ENCODE measurements around the gene RAD51B.
A peak's percentile ranks its signal among the peaks of the same experiment; 100 is the strongest.

The RAD51B gene

DNA sequence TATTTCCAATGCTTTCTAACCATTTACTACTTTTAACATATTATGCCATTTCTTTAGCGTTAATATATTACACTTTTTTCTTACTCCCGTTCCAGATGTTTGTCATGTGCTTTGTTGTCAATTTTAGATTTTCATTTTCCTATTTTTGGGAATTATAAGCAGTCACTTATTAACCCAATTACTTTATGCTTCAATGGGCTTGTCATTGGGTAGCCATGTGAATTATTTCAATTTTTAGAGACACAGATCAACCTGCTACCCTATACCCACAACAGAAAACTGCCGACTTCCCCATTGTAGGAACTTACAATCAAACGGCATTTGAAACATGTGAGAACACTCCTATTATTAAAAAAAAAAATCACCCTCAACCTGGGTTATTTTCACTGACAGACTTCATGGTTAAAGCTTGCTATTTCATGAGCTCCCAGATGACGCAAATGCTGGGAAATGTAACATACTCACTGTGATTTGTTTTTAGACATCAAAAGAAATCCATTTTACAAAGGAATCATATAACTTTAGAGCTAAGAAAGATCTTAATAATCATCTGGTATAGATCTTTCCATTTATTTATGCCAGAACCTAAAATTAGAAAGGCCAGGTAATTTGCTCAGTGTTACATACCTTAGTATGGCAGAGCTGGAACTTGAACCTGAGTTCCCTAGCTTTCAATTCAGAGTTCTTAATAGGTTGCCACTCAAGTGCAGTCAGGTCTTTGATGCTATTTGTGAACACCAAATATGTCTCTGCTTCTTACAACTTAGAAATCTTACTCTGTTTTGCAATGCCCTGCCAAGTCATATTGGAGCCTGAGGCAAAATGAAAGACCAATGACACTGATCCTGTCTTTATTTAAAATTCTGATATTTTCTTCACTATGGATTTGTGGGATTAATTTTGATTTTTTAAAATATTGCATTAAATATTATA lies 340.4 kb downstream of the RAD51B start:
- no peak overlapping the region for H3K27ac ChIP-seq (ENCODE audit: low read depth, low read length)
- H3K36me3 ChIP-seq (ENCODE audit: control insufficient read depth, insufficient read depth, low read length) = no peaks in the 10 kb centered on the region
- no peak overlapping the region for H2BK120ac ChIP-seq (ENCODE audit: low read depth, low read length)
- no peak overlapping the region for H3K4me2 ChIP-seq (ENCODE audit: low read length)
- H4K5ac ChIP-seq (ENCODE audit: low read length) = no peak overlapping the region
- H3K79me2 ChIP-seq (ENCODE audit: control insufficient read depth, insufficient read depth, low read length) = no peaks in the 10 kb centered on the region
- H3K56ac ChIP-seq (ENCODE audit: low read length) = no peak overlapping the region
- no peak overlapping the region for H2BK5ac ChIP-seq (ENCODE audit: low read length)
- H3K4me3 ChIP-seq (ENCODE audit: low read length) = no peak overlapping the region
- no peak overlapping the region for H3K4ac ChIP-seq (ENCODE audit: low read depth, low read length)
- H2BK15ac ChIP-seq (replicated peaks; ENCODE audit: low read depth) = no peak overlapping the region
- DNase-seq = no peak
- H3K9ac ChIP-seq (ENCODE audit: low read length) = no peak overlapping the region
- WGBS (ENCODE audit: extremely low coverage, insufficient coverage, low lambda C conversion rate) = 100% methylated on average over 1 of the region's 5 CpGs
- no peaks in the 10 kb centered on the region for H3K4me1 ChIP-seq (ENCODE audit: control insufficient read depth, low read depth, low read length)
- H2AK5ac ChIP-seq (ENCODE audit: low read length) = no peak overlapping the region
- H3K23ac ChIP-seq (ENCODE audit: low read length) = no peak overlapping the region
- H4K8ac ChIP-seq (ENCODE audit: low read depth, low read length) = peak overlapping the region; percentile 28
- H3K27me3 ChIP-seq (ENCODE audit: insufficient read depth, low read length, poor library complexity) = no peaks in the 10 kb centered on the region
- no peak overlapping the region for H3K18ac ChIP-seq (ENCODE audit: low read length)
- no peaks in the 10 kb centered on the region for H3K79me1 ChIP-seq (ENCODE audit: low read length)

DNA sequence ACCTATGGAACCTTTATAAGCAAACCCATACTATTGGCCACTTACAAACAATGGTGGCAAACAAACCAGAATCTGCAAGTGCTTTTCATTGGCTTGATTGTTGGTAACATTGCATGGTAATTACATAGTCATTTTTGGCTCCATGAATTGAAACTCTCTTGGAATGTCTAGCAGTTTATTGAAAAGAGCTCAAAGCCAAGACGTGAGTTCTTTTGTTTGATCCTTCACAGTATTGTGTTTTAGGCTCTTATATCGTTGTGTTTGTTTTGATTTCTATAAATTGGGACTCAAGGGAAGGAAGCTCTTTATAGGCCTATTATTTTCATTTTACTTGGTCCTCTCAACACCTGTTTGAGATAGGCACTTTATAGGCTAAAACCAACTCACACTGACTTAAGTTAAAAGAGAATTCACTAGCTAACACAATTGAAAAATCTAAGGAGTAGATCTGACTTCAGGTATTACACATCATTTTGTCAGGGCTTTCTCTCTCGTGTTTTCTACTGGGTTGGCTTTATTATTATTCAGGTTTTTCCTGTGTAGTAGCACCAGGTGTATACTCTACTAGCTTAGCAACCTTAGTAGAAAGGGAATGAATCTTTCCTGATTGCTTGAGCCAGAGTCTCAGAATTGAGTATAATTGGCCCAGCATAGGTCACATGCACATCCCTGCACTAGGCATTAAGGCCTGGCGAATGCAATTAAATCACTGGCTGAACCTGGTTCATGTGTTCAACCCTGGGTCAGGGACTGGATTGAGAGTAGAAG lies 341.4 kb downstream of the RAD51B start:
- Histone ChIP-seq H3K79me2 (ENCODE audit: control insufficient read depth, insufficient read depth, low read length) (no peaks in the 10 kb centered on the region), H2BK15ac (replicated peaks; ENCODE audit: low read depth) (no peak overlapping the region), H2BK5ac (ENCODE audit: low read length) (no peak overlapping the region), H3K23ac (ENCODE audit: low read length) (no peak overlapping the region), H3K56ac (ENCODE audit: low read length) (no peak overlapping the region), H4K8ac (ENCODE audit: low read depth, low read length) (no peak overlapping the region), H3K27ac (ENCODE audit: low read depth, low read length) (no peak overlapping the region), H3K18ac (ENCODE audit: low read length) (no peak overlapping the region), H3K36me3 (ENCODE audit: control insufficient read depth, insufficient read depth, low read length) (no peaks in the 10 kb centered on the region), H3K27me3 (ENCODE audit: insufficient read depth, low read length, poor library complexity) (no peaks in the 10 kb centered on the region), H4K5ac (ENCODE audit: low read length) (no peak overlapping the region), H3K9ac (ENCODE audit: low read length) (no peak overlapping the region), H2BK120ac (ENCODE audit: low read depth, low read length) (no peak overlapping the region), H3K4me1 (ENCODE audit: control insufficient read depth, low read depth, low read length) (no peaks in the 10 kb centered on the region), H3K4me3 (ENCODE audit: low read length) (no peak overlapping the region), H2AK5ac (ENCODE audit: low read length) (no peak overlapping the region), H3K79me1 (ENCODE audit: low read length) (no peaks in the 10 kb centered on the region), H3K4me2 (ENCODE audit: low read length) (no peak overlapping the region), H3K4ac (ENCODE audit: low read depth, low read length) (no peak overlapping the region)
- DNase-seq = no peak
- WGBS (ENCODE audit: extremely low coverage, insufficient coverage, low lambda C conversion rate) = no CpG with 5 or more reads among the region's 4 CpGs

DNA sequence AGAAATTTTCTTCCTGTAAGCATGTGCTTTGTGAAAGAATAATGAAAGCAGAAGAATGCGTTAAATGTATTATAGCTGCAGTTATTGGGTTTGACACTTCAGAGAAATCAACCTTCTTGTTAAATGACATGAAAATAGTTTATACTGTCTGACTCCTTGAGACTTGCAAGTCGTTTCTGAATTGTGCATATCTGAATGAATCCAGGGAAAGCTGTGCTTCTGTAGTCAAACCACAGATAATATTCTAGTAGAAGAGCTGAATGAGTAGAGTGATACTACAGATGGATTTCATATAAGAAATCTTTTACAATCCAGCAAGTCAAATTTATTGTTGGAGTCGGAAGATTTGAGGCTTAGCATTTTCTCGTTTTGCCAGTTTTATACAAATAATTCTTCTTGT lies 343.3 kb downstream of the RAD51B start:
- H3K4me2 ChIP-seq (ENCODE audit: low read length) = no peak overlapping the region
- no peak overlapping the region for H3K18ac ChIP-seq (ENCODE audit: low read length)
- no peak overlapping the region for H3K9ac ChIP-seq (ENCODE audit: low read length)
- H3K27me3 ChIP-seq (ENCODE audit: insufficient read depth, low read length, poor library complexity) = no peaks in the 10 kb centered on the region
- no peak overlapping the region for H3K4me3 ChIP-seq (ENCODE audit: low read length)
- WGBS (ENCODE audit: extremely low coverage, insufficient coverage, low lambda C conversion rate) = no CpG with 5 or more reads among the region's 4 CpGs
- no peak overlapping the region for H2BK5ac ChIP-seq (ENCODE audit: low read length)
- no peaks in the 10 kb centered on the region for H3K79me1 ChIP-seq (ENCODE audit: low read length)
- H3K27ac ChIP-seq (ENCODE audit: low read depth, low read length) = no peak overlapping the region
- no peak overlapping the region for H4K5ac ChIP-seq (ENCODE audit: low read length)
- no peak overlapping the region for H2AK5ac ChIP-seq (ENCODE audit: low read length)
- H2BK15ac ChIP-seq (replicated peaks; ENCODE audit: low read depth) = no peak overlapping the region
- H3K56ac ChIP-seq (ENCODE audit: low read length) = no peak overlapping the region
- no peak for DNase-seq
- no peaks in the 10 kb centered on the region for H3K4me1 ChIP-seq (ENCODE audit: control insufficient read depth, low read depth, low read length)
- H3K36me3 ChIP-seq (ENCODE audit: control insufficient read depth, insufficient read depth, low read length) = no peaks in the 10 kb centered on the region
- H3K79me2 ChIP-seq (ENCODE audit: control insufficient read depth, insufficient read depth, low read length) = no peaks in the 10 kb centered on the region
- no peak overlapping the region for H3K23ac ChIP-seq (ENCODE audit: low read length)
- no peak overlapping the region for H2BK120ac ChIP-seq (ENCODE audit: low read depth, low read length)
- no peak overlapping the region for H4K8ac ChIP-seq (ENCODE audit: low read depth, low read length)
- H3K4ac ChIP-seq (ENCODE audit: low read depth, low read length) = no peak overlapping the region

DNA sequence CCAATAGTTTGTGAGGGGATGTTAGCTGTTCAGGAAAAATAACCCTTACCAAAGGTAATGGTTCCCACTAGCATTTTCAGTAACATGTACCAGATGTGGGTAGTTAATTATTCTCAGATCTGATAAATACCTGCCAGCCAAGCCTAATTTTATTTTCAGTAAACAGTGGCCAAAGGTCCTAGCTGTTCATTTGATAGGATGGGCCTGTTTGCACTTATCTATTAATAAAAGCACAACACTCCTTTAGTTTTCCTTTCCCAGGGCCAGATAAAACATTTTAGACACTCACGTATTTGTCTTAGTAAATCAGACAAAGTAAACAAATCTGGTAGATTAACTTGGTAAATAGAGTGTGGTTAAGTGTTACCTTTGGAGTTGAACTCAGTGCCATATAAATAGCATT lies 345.1 kb downstream of the RAD51B start:
- H3K27me3 ChIP-seq (ENCODE audit: insufficient read depth, low read length, poor library complexity) = no peaks in the 10 kb centered on the region
- no peak overlapping the region for H2AK5ac ChIP-seq (ENCODE audit: low read length)
- H3K79me1 ChIP-seq (ENCODE audit: low read length) = no peaks in the 10 kb centered on the region
- no CpG with 5 or more reads among the region's 1 CpG for WGBS (ENCODE audit: extremely low coverage, insufficient coverage, low lambda C conversion rate)
- H3K4ac ChIP-seq (ENCODE audit: low read depth, low read length) = no peak overlapping the region
- H4K5ac ChIP-seq (ENCODE audit: low read length) = no peak overlapping the region
- peak overlapping the region; percentile 28 for H3K18ac ChIP-seq (ENCODE audit: low read length)
- no peaks in the 10 kb centered on the region for H3K79me2 ChIP-seq (ENCODE audit: control insufficient read depth, insufficient read depth, low read length)
- no peak overlapping the region for H3K9ac ChIP-seq (ENCODE audit: low read length)
- H3K4me1 ChIP-seq (ENCODE audit: control insufficient read depth, low read depth, low read length) = no peaks in the 10 kb centered on the region
- no peak overlapping the region for H3K56ac ChIP-seq (ENCODE audit: low read length)
- H4K8ac ChIP-seq (ENCODE audit: low read depth, low read length) = no peak overlapping the region
- H2BK5ac ChIP-seq (ENCODE audit: low read length) = no peak overlapping the region
- no peak overlapping the region for H3K23ac ChIP-seq (ENCODE audit: low read length)
- no peak overlapping the region for H2BK15ac ChIP-seq (replicated peaks; ENCODE audit: low read depth)
- H3K36me3 ChIP-seq (ENCODE audit: control insufficient read depth, insufficient read depth, low read length) = no peaks in the 10 kb centered on the region
- H3K4me2 ChIP-seq (ENCODE audit: low read length) = no peak overlapping the region
- peak overlapping the region; percentile 73 for H2BK120ac ChIP-seq (ENCODE audit: low read depth, low read length)
- no peak for DNase-seq
- H3K27ac ChIP-seq (ENCODE audit: low read depth, low read length) = no peak overlapping the region
- no peak overlapping the region for H3K4me3 ChIP-seq (ENCODE audit: low read length)

- Histone ChIP-seq H3K23ac (ENCODE audit: low read length) (no peak overlapping the region), H2AK5ac (ENCODE audit: low read length) (no peak overlapping the region), H2BK120ac (ENCODE audit: low read depth, low read length) (no peak overlapping the region), H3K4ac (ENCODE audit: low read depth, low read length) (no peak overlapping the region), H2BK15ac (replicated peaks; ENCODE audit: low read depth) (no peak overlapping the region), H3K18ac (ENCODE audit: low read length) (no peak overlapping the region), H3K56ac (ENCODE audit: low read length) (no peak overlapping the region), H3K79me1 (ENCODE audit: low read length) (no peaks in the 10 kb centered on the region), H3K79me2 (ENCODE audit: control insufficient read depth, insufficient read depth, low read length) (no peaks in the 10 kb centered on the region), H3K4me1 (ENCODE audit: control insufficient read depth, low read depth, low read length) (no peaks in the 10 kb centered on the region), H4K8ac (ENCODE audit: low read depth, low read length) (no peak overlapping the region), H3K27ac (ENCODE audit: low read depth, low read length) (no peak overlapping the region), H4K5ac (ENCODE audit: low read length) (no peak overlapping the region), H3K4me2 (ENCODE audit: low read length) (no peak overlapping the region), H3K4me3 (ENCODE audit: low read length) (no peak overlapping the region), H3K9ac (ENCODE audit: low read length) (no peak overlapping the region), H2BK5ac (ENCODE audit: low read length) (no peak overlapping the region), H3K27me3 (ENCODE audit: insufficient read depth, low read length, poor library complexity) (no peaks in the 10 kb centered on the region), H3K36me3 (ENCODE audit: control insufficient read depth, insufficient read depth, low read length) (no peaks in the 10 kb centered on the region)
- WGBS (ENCODE audit: extremely low coverage, insufficient coverage, low lambda C conversion rate) = 100% methylated on average over 1 of the region's 2 CpGs
- no peak for DNase-seq
These were observed 345.8 kb downstream of the RAD51B start for GRCh38 chr14:68165274-68165843.
